Measurements from ENCODE around the gene SDCBP2.

- TF ChIP-seq POLR2A (IDR thresholded peaks at IDR 0.05) (no peak), POLR2AphosphoS5 (IDR thresholded peaks at IDR 0.05) (no peak)
- TF ChIP-seq, protein P1, sequence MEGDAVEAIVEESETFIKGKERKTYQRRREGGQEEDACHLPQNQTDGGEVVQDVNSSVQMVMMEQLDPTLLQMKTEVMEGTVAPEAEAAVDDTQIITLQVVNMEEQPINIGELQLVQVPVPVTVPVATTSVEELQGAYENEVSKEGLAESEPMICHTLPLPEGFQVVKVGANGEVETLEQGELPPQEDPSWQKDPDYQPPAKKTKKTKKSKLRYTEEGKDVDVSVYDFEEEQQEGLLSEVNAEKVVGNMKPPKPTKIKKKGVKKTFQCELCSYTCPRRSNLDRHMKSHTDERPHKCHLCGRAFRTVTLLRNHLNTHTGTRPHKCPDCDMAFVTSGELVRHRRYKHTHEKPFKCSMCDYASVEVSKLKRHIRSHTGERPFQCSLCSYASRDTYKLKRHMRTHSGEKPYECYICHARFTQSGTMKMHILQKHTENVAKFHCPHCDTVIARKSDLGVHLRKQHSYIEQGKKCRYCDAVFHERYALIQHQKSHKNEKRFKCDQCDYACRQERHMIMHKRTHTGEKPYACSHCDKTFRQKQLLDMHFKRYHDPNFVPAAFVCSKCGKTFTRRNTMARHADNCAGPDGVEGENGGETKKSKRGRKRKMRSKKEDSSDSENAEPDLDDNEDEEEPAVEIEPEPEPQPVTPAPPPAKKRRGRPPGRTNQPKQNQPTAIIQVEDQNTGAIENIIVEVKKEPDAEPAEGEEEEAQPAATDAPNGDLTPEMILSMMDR (IDR thresholded peaks at IDR 0.05) = no peak
Measured at GRCh38 chr20:1280195-1281102, 48.5 kb downstream of the SDCBP2 start.
